T-helper 1 cell treated with Interleukin-12 subunit alpha and Interleukin-12 subunit beta and Interleukin-4 antibody, amounts not matched to agents 30 ng/mL and 1 ng/mL, for 36 hours (primary cell): ENCODE results near the gene ARID4B. TPM values are rescaled to one million over a fixed set of nuclear protein-coding genes. Genes with fewer than 3 reads are reported as not detected.
"Not testable (repeated sequence)": the region's sequence is repeated elsewhere in the genome, so short reads cannot be mapped to it uniquely, and the experiment has no call there.

Experiments used
- intact Hi-C: fragments of 100-400 bp; cut with micrococcal nuclease; formaldehyde crosslinking; loops from one replicate; pipeline ENCODE4 v1.15.1; 2024
- total RNA-seq: library from RNA; stranded (reverse); gene quantifications from 2 replicates; pipeline ENCODE4 v1.2.3, GENCODE V29; 2022

The ARID4B gene
- total RNA-seq, 1 donor from 2014 or later = 71.6 TPM

DNA sequence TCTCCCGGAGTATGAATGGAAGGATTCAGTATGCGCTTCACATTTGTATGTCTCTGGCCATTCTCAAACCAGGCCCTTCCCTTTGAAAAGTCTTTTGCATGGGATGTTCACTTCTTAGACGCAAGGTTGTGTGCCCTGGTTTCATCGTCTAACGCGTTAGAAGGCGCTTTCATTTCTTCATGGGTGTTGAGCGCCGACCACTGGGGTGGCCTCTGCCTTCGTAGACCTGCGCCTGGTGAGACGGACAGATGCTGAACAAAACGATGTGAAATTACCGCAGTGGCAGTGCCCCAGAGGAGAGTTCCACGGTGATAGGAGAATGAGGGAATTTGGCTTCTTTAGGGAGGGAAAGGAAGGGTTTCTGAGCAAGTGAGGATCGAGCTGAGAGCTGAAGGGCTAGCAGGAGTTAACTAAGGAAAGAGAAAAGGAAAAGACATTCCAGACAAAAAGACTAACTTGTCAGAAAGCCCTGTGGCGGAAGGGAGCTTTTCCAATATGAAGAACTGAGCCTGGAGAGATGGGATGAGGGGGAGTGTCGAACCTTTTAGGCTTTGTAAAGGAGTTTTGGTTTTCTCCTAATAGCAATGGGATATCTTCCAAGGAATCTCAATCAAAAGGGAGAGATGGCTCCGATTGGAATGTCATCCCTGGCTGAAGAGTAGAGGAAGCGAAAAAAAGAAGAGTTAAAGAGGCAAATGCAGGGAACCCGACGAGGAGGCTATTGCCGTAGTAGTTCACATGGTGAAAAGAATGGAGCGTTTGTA, 1.3 kb upstream of the ARID4B start:
- intact Hi-C loops = loop anchor here (1.0 to 10.0 kb wide), 9 partner anchors 71 to 1465 kb away; partner anchors contain the start of genes ERO1B, LGALS8, MTR and TARBP1

DNA sequence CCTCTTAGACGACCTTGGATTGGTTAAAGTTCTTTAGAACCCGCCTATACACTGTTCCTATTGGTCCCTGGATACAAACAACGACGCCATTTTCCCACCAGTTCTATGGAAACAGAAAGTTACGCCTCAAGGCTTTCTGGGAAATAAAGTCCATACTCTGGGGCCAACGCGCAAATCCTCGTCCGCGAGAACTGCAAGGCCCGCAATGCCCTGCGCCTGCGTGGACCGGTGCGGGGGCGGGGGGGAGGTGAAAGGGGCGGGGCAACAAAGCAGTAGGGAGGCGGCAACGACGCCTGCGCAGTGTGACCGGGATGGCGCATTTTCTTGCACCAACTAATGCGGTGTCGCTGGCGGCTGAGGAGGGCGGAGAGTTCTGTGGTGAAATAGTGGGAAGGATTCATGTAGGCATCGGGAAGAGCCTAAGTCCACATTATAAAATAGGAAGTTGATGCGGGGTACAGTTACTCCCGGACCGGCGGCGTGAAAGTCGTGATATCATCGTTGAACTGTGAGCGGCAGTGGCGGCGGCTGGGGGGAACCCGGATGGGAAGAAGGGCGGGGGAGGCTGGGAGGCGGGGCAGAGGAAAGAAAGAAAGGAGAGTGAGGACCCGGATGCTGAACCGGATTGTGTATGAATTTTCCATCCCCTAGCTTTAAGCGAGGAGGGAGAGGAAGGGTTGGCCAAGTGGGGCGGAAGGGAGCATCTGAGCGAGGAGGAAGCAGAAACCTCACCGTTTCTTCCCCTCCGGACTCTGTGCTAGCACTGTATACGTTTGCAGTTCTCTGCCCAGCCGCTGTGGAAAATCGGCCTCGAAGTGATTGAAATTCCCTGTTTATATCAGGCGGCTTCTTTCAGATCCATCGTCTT, 526 bp upstream of the ARID4B start, which contains the start of gene GGPS1:
Gene GGPS1 (plus strand): TSS at position 300 of the 868 bp plus-strand sequence. CDS start 6,695 bp downstream, outside the sequence.
- intact Hi-C loops = loop anchor here (1.0 to 10.0 kb wide), 21 partner anchors 9 to 1466 kb away; partner anchors contain the start of genes B3GALNT2, COA6, ERO1B and LGALS8

DNA sequence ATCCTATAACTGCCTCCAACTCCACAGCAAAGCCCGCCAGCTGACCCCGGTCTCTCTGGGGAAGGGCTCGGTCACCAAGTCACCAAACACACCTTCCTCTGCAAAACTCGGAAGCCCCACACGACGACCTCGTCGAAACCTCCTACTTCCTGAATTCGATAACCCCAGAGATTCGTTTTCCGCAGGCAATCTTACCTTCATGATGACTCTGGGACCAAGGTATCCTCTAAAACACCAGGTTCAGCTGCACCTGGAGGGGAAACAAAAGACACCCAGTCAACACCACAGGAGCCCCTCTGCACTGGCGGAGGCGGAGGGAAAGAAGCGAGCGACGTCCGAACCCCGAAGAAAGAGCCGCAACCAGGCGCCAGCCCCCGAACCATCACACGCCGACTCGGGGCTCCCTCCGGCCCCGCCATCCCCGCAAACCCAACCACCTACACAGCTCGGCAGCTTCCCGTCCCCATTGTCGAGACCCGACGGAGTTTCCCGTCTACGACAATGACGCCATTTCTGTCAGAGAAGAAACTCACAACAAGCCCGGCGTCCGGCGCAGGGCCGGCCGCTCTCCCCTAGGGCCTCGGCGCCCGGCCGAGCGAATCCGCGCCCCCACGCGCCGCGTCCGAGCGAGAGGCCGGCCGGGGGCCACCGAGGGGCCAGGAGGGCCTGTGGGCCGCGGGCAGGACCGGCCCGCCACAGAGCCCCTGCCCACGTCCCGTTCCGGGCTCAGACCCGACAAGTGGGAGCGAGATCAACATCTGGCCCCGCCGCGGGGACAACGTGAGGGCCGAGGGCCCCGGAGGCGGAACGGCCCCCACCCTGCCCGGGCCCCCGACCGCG, 1.0 kb downstream of the ARID4B start:
- intact Hi-C loops = loop anchor here (5.0 to 10.0 kb wide), 5 partner anchors 225 to 1468 kb away; partner anchors contain the start of genes LGALS8, MTR and TARBP1

DNA sequence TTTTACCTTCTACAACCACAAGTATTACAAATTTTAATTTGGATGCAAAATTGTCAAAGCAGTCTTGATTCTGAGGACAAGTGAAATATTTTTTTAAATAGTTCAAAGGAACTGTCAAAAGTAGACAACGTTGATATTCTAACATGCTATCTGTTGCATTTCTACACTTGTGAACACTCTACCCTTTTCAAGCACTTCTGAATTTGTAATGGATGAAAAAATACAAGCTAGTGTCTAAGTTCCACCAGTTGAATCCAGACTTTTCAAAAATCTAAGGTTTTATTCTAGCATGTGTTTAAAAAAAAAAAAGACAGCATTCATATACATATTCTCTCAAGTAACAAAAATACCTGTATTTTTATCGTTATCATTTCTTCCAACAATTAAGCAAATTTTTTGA, 2.1 kb downstream of the ARID4B start:
- intact Hi-C loops = loop anchor here (1.0 to 10.0 kb wide), 7 partner anchors 9 to 1469 kb away; partner anchors contain the start of genes LGALS8, MTR and TARBP1

DNA sequence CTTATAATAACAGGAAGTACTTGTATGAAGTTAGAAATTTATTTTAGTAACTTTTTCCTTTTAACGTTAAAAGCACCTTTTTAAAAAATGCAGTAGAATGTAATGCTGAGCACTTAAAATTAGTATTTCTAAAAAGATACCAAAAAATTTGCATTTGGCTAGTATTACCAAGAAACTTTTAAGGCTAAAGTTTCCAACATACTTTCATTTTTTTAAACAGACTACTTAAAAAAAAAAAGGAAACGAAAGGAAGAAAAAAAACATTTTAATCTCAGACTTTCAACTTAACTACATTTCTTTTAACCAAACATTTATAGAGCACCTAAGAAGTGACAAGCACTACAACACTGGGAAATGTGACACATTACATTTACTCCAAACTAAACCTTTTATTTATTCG, 2.8 kb downstream of the ARID4B start:
- intact Hi-C loops = loop anchor here (1.0 to 10.0 kb wide), 7 partner anchors 8 to 1470 kb away; partner anchors contain the start of genes LGALS8, MTR and TARBP1

DNA sequence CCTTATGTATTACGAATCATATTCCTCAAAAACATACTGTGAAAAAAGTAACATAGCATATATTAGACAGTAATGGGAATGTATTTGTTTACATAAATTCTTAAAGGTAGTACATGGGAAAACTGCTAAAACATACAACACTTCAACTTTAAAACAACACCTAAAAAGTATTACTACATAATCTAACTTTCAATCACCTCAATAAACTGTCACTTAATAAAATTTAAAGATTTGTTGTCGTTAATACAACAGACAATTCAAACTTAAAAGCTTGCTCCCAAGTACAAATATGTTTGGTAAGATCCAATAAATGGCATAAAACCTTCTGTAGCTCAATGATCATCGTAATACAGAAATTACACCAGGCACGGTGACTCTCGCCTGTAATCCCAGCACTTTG, 3.7 kb downstream of the ARID4B start:
- intact Hi-C loops = loop anchor here (2.0 to 10.0 kb wide), 3 partner anchors 19 to 1471 kb away; partner anchors contain the start of genes LGALS8 and MTR

DNA sequence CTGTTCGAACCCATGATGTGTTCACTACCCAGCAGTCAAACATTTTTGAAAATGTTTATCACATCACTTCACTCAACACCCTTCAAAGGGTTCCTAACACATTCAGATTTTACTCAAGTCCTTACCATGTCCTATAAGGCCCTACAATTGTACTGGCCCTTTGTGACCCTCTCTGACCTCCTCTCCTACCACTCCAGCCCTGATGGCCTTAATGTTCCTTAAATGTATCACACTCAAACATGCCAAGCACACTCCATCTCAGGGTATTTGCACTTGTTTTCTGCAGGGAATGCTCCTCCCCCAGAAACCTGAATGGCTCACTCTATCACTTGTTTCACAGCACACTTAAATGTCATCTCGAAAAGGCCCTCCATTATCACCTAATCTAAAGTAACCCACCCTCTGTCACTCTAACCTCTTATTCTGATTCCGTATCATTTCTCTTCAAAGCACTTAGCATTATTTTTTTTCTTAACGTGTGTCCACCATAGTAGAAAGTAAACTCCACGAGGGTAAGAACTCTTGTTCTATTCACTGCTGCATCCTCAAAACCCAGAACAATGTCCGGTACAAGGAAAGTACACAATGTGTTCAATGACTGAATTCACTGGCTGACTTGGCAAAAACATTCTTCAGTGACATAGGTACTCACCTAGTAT, 7.3 kb downstream of the ARID4B start:
- intact Hi-C loops = loop anchor here (10.0 kb wide), 2 partner anchors 1204 to 1474 kb away; partner anchors contain the start of genes LGALS8 and MTR

DNA sequence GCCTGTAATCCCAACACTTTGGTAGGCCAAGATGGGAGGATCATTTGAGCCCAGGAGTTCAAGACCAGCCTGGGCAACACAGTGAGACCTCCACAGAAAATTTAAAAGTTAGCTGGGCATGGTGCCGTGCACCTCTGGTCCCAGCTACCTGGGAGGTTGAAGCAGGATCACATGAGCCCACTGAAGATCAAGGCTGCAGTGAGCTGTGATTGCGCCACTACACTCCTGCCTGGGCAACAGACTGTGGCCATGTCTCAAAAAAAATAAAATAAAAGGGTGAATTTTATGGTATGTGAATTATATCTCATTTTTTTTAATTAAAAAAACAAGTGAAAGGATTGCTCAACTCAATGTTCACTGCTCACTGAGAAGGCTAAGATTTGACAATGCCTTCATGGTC, 8.7 kb downstream of the ARID4B start:
- intact Hi-C loops = loop anchor here (1.0 kb wide), 1 partner anchor 9 kb away; no protein-coding TSS in a partner anchor

DNA sequence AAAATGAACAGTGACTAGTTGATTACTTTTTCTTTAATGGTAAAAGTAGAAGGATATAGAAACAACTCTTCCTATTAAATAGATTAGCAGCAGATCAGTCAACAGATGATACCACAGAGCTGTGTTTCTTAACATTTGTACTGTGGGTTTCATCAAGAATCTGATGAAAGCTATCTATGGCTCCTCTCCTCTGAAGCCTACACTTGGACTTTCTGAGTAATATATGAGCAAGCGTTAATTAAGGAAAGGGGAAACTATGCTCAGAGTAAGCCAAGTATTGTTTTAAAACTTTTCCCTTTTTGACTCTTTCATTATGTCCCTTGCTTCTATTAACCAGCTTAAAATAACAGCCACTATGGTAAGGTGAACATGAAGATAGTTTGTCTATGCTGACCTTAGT, 10.8 kb downstream of the ARID4B start:
- intact Hi-C loops = loop anchor here (1.0 kb wide), 1 partner anchor 8 kb away; no protein-coding TSS in a partner anchor

DNA sequence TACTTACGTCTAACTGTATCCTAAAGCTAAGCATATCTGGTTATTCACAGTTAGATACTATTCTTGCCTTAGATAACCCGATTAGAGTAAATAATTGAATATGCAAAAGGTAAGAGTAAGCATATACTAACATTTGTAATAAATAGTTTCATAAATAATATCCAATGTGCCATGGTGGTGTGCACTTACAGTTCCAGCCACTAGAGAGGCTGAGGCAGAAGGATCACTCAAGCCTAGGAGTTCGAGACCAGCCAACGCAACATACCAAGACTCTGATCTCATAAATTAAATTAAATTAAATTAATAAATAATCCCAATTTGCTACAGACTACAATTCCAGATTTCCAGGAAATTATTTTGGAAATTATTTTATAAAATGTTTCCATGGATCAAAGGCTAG, 12.2 kb downstream of the ARID4B start:
- intact Hi-C loops = no loop called here

DNA sequence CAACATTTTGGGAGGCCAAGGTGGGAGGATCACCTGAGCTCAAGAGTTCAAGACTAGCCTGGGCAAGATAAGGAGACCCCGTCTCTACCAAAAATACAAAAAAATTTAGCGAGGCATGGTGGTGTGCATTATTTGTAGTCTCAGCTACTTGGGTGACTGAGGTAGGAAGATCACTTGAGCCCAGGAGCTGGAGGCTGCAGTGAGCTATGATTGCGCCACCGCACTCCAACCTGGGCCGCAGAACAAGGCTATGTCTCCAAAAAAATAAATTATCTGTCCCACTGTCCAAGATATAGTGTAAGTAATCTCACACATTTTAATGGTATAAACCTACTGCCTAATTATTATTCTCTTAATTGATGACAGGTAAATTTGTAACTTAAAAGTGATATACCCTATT, 12.8 kb downstream of the ARID4B start:
- intact Hi-C loops = no loop called here

DNA sequence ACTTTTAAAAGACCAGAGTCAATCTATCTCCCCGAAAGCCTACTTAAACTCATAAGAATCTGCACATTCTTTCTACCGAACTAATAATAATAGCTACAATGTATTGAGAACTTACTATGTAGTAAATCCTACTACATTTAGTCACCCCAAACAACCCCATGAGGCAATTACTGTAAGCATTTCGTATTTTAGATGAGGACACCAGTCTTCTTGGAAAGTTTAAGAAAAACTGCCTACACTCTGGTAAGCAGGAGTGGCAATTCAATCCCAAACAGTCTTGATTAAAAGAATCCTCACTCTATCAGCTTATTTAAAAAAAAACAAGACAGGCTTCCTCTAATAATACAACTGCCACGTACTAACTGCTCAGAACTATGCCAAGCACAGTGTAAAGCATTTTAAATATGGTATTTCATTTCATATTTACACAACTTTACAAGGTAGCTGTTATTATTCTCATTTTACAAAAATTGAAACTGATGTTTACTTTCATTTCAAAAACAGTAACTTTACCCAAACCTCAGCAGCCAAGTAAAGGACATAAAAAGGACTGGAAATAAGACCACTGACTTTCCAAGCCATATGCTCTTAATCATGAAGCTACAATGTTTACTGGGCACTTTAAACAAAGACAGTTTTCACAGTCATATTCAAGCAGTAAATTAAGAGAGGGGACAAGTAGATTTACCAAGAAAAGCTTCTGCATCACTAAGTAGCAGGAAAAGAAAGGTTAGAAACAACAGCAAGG, 13.9 kb downstream of the ARID4B start:
- intact Hi-C loops = loop anchor here (1.0 to 2.0 kb wide), 3 partner anchors 9 to 39 kb away; no protein-coding TSS in a partner anchor

DNA sequence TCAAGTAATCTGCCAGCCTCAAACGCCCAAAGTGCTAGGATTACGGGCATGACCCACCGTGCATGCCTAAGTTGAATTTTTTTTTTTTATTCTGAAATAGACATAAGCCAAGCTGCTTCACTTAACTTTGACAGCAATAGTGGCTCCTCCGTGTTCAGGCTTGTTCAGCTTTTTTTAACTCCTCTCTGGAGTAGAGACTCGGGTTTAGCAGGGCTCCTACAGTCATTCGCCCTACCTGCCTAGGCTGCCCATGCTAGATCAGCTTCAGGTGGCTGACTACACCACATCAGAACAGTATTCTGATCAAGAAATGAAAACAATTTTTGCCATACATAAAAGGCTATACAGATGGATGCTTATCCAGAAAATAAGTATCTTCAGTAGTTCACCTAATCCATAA, 14.7 kb downstream of the ARID4B start:
- intact Hi-C loops = loop anchor here (2.0 kb wide), 2 partner anchors 14 to 38 kb away; no protein-coding TSS in a partner anchor

DNA sequence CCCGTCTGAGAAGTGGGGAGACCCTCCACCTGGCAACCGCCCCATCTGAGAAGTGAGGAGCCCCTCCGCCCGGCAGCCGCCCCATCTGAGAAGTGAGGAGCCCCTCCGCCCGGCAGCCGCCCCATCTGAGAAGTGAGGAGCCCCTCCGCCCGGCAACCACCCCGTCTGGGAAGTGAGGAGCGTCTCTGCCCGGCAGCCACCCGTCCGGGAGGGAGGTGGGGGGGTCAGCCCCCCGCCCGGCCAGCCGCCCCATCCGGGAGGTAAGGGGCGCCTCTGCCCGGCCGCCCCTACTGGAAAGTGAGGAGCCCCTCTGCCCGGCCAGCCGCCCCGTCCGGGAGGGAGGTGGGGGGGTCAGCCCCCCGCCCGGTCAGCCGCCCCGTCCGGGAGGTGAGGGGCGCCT, 18.8 kb downstream of the ARID4B start:
- intact Hi-C loops = not testable (repeated sequence)

DNA sequence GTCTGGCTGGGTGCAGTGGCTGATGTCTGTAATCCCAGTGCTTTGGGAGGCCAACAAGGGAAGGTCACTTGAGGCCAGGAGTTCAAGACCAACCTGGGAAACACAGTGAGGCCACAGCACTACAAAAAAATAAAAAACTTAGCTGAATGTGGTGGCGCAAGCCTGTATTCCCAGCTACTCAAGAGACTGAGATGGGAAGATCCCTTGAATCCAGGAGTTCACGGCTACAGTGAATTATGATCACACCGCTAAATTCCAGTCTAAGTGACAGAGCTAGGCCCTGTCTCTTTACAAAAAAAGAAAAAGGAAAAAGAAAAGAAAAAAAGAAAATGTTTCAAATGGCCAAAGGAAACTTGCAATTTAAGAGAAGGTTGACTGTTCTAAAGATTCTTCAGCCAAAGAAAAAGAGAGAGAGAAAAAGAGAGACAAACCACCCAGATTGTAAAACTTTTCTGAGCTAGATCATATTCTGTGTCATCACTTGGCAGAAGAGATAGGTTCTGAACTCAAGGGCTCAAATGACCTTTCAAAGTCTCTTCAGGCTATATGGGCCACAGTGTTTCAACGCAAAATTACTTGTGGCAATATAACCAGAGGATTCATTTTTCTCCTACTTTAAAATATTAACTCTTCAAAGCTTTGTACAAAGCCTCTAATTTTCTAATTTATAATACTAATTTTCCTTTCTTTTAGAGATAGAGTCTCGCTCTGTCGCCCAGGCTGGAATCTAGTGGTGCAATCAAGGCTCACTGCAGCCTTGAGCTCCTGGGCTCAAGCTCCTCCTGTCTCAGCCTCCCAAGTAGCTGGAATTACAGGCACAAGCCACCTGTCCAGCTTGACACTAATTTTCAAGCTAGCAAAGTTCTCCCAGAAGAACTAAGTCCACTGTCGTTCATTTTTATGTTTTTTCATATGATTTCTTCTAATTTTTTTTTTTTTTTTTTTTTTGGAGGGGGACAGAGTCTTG, 20.5 kb downstream of the ARID4B start:
- intact Hi-C loops = no loop called here

DNA sequence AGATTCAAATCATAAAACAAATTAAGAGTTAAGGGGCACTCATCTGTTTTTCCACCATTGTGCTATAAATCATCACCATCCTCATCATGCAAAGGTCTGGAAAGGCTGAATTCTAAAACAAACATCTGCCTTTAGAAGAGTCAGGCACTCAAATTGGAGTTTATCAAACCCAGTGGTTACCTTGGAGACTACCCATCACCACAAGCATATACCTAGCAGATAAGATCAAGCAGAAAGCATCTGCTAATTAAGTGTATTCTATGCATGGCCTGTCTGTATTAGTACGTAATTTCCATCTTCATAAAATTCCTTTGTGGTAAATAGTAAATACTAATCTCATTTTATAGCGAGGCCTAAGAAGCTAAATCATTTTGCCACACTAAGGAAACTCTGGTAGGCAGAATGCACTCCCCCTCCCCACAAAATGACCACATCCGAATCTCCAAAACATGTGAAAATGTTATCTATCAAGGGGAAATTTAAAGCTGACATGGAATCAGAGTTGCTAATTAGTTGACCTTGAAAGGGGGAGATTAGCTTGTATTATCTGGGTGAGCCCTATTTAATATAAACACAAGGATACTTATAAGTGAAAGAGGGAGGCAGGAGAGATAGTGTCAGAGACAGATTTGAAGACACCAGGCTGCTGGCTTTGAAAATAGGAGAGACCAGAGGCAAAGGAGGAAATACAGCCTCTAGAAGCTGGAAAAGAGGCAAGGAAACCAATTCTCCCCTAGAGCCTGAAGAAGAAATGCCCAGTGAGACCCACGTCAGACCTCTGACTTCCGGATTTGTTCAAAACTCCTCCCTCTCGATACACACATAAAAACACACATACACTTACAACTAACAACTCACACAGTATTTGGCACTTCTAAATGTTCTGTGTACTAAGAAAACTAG, 23.2 kb downstream of the ARID4B start:
- intact Hi-C loops = loop anchor here (1.0 to 2.0 kb wide), 3 partner anchors 7 to 20 kb away; no protein-coding TSS in a partner anchor

DNA sequence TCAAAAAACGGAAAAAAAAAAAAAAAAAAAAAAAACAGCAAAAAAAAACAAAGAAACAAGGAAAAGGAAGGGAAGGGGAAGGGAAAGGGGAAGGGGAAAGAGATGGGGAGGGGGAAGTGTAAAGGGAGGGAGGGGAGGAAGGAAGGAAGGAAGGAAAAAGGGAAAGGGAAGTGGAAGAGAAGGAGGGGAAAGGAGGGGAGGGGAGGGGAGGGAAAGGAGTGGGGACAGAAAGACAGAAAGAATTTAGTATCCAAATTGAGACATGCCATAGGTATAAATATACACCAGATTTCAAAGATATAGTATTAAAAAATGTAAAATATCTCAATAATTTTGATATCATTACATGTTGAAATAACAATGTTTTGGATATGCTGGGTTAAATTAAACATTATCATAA, 25.8 kb downstream of the ARID4B start:
- intact Hi-C loops = no loop called here
